Spleen (tissue), 7 donors: ENCODE results near the gene WDFY1.

Source experiments
- POLR2A ChIP-seq, 3 donors: fragments of 450-650 bp; IDR thresholded peaks; one replicate each; pipeline ENCODE4 v1.5.1; 2017; ENCODE audit warnings: antibody characterized with exemption in 3 of 3, mild to moderate bottlenecking in 1 of 3
- TF ChIP-seq, protein P1 (sequence below), 11 experiments: fragments of 200-600 bp in 7 of 11; fragments of 450-650 bp in 4 of 11; sonication (generic) in 4 of 11; IDR thresholded peaks in 8 of 11; conservative IDR thresholded peaks in 3 of 11; 1 replicate in 7 of 11; 2 replicates in 4 of 11; pipeline versions ENCODE4 v1.4.0 to v1.8.0; 2016 to 2021; ENCODE audit warnings: antibody characterized with exemption in 11 of 11, inconsistent platforms in 4 of 11, mild to moderate bottlenecking in 1 of 11
- donor health status: DM: no; HTN: no; CAD: no; lungs with moderate emphysema.
- donor health status: DM: no; HTN: no; CAD: no.
- donor health status: DM: no; HTN: no; CAD: no.

DNA sequence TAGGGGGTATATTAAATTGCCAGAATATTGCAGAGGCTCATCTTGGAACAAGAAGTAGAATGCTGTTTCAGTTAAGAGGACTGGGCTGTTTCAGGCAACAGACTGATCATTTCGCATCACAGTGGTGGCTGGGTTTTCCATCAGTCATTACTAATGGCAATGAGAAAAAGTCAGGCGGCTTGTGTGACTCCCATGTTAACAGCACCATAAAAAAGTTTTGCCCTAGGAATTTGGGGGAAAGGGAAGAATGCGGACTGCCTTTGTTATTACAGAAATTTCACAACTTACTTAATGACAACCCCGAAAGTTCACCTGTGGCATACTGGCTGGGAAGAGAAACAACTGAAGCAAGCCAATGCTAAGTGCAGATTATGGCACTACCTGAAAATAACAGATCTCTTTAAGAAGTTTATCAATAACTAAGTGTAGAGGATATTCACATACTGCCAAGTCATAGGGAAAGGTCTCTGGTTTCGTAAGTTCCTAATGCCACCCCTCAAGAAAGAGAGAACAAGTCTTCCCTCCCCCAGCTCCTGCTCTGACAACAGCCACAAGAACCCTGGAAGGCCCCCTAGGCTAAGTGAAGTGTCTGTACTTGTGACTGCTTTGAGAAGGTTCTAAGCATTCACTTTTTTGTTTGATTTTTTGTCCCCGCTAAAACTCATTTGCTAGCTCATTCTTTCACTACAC is 67.3 kb downstream of the WDFY1 start:
- TF ChIP-seq, protein P1, sequence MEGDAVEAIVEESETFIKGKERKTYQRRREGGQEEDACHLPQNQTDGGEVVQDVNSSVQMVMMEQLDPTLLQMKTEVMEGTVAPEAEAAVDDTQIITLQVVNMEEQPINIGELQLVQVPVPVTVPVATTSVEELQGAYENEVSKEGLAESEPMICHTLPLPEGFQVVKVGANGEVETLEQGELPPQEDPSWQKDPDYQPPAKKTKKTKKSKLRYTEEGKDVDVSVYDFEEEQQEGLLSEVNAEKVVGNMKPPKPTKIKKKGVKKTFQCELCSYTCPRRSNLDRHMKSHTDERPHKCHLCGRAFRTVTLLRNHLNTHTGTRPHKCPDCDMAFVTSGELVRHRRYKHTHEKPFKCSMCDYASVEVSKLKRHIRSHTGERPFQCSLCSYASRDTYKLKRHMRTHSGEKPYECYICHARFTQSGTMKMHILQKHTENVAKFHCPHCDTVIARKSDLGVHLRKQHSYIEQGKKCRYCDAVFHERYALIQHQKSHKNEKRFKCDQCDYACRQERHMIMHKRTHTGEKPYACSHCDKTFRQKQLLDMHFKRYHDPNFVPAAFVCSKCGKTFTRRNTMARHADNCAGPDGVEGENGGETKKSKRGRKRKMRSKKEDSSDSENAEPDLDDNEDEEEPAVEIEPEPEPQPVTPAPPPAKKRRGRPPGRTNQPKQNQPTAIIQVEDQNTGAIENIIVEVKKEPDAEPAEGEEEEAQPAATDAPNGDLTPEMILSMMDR (IDR thresholded peaks at IDR 0.05 in 8 of 11, conservative IDR thresholded peaks at IDR 0.05 in 3 of 11) = no peak
- no peak for TF ChIP-seq POLR2A (IDR thresholded peaks at IDR 0.05)
